ENCODE measurements around the gene ALDH4A1.

Gene ALDH4A1

DNA sequence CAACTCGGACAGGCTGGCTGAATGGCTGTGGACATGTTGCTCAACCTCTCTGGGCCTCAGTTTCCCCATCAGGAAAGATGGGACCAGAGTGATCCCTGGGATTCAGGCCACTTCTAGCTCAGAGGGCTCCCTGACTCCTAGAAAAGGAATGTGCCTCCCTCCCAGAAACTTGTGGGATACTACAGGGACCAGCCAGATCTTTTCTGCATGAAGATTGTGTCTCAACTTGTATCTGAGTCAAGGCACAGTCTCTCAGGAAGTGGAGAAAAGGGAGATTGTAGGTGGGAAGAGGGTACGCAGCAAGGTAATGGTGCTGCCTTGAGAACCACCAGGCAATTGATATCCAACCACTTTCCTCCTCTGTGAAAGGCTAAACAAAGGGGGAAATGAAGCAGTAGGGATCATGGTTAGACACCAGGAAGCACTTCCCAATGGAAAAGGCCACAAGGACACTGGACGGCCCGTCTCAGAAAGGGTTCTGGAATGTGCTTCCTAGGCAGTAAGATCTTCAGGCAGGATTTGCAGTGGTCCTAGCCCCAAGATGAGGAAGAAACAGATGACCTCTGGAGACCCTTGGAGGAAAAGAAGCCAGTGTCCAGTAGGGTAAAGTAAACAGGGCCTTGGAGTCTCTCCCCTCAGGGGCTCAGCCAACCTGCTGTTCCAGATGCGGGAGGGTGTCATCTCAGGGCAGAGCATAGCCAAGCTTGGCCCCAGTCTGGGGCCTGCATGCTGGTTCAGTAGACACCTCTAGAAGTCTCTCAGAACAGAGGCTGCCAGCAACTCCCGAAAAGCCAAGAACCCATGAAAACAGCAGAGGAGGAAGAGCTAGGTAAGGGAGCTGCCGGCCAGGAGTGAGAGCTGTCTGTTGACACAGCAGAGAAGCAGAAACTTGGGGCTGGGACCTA lies 37.3 kb upstream of the ALDH4A1 start:
- peak; percentile 58 for DNase-seq

DNA sequence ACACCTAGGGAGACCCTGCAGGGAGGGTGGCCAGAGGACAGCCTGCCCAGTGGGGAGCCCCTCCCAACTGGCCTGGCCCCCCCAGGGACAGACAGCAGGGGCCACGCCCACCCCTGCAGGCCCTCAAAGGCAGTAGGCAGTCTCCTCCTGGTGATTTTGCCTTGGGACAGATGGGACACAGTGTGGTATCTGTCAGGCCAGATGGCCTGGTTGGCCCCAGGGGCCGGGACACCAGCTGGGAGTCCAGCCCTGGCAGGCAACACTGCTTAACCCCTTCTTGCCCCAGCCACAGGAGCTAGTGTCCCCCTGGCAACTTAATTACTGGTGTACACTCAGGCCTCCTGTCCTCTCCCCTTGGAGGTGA lies 36.3 kb upstream of the ALDH4A1 start:
- DNase-seq, result no peak

GRCh38 chr1:18938008-18938706 lies 35.8 kb upstream of the ALDH4A1 start:
- no peak for DNase-seq

DNA sequence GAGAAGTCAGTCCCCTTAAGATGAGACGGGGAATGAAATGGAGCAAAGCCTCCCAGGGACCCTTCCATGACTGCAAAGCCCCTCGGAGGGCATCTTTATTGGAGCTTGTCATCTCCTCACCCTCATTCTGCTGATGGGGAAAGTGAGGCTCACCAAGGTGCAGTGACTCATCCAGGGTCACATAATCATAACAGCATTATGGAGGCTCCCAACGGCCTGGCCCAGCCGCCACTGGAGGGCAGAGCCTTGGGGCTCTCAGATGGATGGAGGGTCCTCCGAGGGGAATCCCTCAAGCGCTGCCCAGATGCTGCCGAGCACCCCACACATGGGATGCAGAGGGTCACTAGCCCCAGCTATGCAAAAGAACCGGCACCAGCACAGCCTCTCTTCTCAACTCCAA lies 35.2 kb upstream of the ALDH4A1 start:
- DNase-seq, result no peak

- no peak for DNase-seq
These were observed 34.6 kb upstream of the ALDH4A1 start for GRCh38 chr1:18936814-18937481.

GRCh38 chr1:18936471-18936813 lies 34.1 kb upstream of the ALDH4A1 start:
- no peak for DNase-seq

- DNase-seq, result no peak
These were observed 32.0 kb upstream of the ALDH4A1 start for GRCh38 chr1:18934205-18935000.

DNA sequence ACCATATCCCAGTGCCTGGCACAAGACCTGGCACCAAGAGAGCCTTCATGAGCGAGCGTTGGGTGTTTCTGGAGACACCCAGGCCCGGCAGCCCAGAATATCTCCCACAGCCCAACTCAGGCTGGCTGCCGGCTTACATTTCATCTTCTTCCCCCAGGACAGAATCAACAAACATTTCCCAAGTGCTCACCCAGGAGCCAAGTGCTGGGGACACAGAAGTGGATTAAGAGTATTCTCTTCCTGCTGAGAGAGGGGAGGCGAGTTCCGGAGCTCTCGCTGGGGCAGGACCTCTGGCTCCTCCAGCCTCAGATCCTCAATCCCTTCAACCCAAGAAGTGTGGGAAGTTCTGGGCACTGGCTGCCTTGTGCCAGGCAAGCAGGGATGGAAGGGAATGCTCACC lies 30.5 kb upstream of the ALDH4A1 start:
- no peak for DNase-seq

- peak; percentile 29 for DNase-seq
These were observed 30.0 kb upstream of the ALDH4A1 start for GRCh38 chr1:18932387-18932786.

- DNase-seq, result no peak
These were observed 29.4 kb upstream of the ALDH4A1 start for GRCh38 chr1:18931730-18932129.

DNA sequence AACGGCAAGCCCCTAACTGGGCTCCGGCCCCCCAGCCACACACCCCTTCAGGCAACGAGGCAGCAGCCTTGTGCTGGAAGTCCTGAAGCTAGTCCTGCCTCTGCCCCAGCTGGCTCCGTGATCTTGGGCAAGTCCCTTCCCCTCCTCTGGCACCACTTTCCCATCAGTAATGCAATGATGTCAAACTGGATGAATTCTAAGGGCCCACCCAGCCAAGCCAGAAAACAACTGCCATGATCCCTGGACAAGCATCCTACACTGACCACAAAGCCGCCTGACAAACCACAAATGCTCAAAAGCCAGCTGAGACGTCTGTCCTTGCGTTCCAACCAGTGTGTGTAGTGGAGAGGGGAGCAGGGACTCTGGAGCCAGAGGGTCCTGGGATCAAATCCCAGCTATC lies 27.3 kb upstream of the ALDH4A1 start:
- peak; percentile 76 for DNase-seq

DNA sequence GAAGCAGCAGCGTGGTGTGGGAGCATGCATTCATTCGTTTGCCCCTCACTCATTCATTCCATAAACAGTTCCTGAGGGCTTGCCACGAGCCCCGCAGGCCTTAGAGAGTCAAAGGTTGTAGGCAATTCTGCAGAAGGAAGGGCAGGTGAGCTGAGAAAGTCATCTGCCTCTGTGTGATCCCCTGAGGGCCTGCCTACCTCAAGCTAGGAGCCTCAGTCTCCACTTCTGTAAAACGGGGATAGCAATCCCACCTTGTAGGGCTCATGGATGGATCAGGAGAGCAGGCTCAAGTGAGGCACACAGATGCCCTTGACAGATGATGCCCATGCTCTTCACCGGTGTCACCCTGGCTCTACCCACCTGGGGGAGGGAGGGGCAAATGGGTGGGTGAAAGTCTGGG lies 26.6 kb upstream of the ALDH4A1 start:
- DNase-seq, result no peak

DNA sequence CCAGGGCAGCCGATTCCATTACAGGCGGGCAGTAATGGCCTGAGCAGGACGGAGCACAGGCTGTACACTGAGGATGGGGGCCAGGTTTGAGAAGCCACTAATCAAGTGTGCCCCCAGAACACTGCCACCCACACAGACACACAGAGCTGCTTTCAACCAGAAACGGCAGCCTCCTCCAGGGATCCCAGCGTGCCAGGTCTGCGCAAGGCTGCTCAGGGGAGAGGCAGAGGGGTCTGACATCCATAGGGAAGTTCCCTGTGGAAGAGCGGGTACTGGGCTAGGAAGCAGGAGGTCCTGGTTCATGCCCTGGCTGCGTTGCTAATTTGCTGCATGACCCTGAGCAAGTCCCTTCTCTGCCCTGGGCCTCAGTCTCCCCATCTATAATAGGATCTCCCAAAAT lies 26.1 kb upstream of the ALDH4A1 start:
- DNase-seq, result no peak

- DNase-seq, result peak; percentile 52
These were observed 25.4 kb upstream of the ALDH4A1 start for GRCh38 chr1:18927654-18928272.

GRCh38 chr1:18927082-18927653 lies 24.8 kb upstream of the ALDH4A1 start:
- no peak for DNase-seq

GRCh38 chr1:18926315-18927081 lies 24.1 kb upstream of the ALDH4A1 start:
- peak; percentile 98 for DNase-seq

- no peak for DNase-seq
These were observed 22.9 kb upstream of the ALDH4A1 start for GRCh38 chr1:18925279-18925678.

GRCh38 chr1:18924221-18924691 lies 21.9 kb upstream of the ALDH4A1 start:
- DNase-seq, result no peak

DNA sequence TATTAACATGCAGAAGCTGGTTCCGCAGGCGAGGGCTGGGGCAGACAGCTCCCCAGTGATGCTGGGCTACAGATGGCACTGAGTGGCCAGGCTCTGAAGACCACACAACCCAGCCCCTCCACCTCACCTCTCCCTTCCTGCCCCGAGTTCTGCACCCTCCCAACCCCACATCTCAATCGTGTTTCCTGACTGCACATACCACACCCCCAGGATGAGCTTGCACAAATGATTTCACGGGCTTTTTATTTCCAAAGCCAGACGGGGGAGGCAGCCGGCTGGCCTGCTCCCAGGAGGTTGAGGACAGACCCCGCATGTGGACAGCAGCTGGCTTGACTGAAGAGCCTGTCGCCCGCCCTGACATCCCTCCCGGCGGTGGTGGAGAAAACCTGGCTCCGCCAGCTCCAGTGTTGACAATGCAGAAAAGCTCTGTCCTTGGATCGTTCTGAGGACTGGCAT lies 21.4 kb upstream of the ALDH4A1 start:
- peak; percentile 38 for DNase-seq

DNA sequence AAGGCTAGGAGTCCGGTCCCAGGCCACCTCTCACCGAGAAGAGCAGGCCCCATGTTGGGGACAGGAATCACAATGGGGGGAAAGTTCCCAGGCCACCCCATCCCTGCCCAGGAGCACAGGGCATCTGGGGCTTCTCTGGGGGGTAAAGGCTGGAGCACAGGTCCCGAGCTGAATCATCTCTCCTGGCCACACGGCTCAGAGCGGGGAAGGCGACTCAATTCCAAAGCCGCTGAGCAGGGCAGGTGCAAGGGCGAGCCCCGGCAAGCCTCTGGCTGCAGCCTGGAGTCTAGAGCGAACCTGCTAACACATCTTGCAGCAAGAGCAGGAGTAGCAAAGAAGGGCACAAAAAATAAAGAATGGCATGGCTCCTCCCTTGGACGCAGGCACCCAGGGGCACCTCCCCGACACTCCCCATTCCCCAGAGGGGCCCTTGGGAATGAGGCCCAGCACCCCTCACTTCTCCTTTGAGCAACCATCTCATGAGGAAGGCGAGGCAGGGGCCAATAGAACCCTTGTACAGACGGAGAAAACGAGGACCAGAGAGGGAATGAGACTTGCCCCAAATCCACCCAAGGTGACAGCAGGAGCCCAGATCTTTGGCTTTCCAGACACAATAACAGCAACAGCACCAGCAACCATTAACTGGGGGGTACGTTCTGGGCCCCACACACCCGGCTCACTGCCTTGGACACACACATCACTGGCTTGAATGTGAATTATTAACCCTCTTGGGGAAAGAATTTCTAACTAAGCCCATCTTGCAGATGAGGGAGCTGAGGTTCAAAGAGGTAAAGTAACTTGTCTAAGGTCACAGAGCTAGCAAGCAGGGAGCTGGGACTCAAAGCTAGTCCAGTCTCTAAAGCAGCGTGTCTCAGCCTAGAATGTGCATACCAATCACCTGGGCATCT lies 20.7 kb upstream of the ALDH4A1 start:
- DNase-seq, result no peak

Measured in EL (cell line).